Activated CD8-positive, alpha-beta memory T cell treated with anti-CD3 and anti-CD28 coated beads, Interleukin-2, amount 50 U/mL, for 1 hour (primary cell): ENCODE measurements around the gene BMP6.
"Not testable (repeated sequence)": the region's sequence is repeated elsewhere in the genome, so short reads cannot be mapped to it uniquely, and the experiment has no call there.

Experiments used
- DNase-seq: peaks from one replicate; pipeline ENCODE4 v3.0.0-alpha.2; 2020; ENCODE audit errors: extremely low read depth

BMP6 gene

GRCh38 chr6:7886132-7886531, 160.2 kb downstream of the BMP6 start:
- DNase-seq: no peak

GRCh38 chr6:7887278-7887991, 161.5 kb downstream of the BMP6 start:
- DNase-seq: no peak

- no peak for DNase-seq
Observed at GRCh38 chr6:7888587-7889357, 162.9 kb downstream of the BMP6 start.

GRCh38 chr6:7891078-7891872, 165.4 kb downstream of the BMP6 start:
- DNase-seq: no peak

GRCh38 chr6:7892367-7892766, 166.5 kb downstream of the BMP6 start:
- DNase-seq: not testable (repeated sequence)

- no peak for DNase-seq
Observed at GRCh38 chr6:7893342-7893741, 167.4 kb downstream of the BMP6 start.

GRCh38 chr6:7894262-7895124, 168.6 kb downstream of the BMP6 start:
- no peak for DNase-seq

- no peak for DNase-seq
Observed at GRCh38 chr6:7895125-7895423, 169.2 kb downstream of the BMP6 start.

- no peak for DNase-seq
Observed at GRCh38 chr6:7896465-7896987, 170.6 kb downstream of the BMP6 start.

- DNase-seq: no peak
Observed at GRCh38 chr6:7897461-7898192, 171.7 kb downstream of the BMP6 start.

- not testable (repeated sequence) for DNase-seq
Observed at GRCh38 chr6:7898193-7898586, 172.3 kb downstream of the BMP6 start.

- DNase-seq: no peak
Observed at GRCh38 chr6:7899101-7899888, 173.4 kb downstream of the BMP6 start.

GRCh38 chr6:7899889-7900213, 174.0 kb downstream of the BMP6 start:
- DNase-seq: no peak

- no peak for DNase-seq
Observed at GRCh38 chr6:7900621-7901020, 174.7 kb downstream of the BMP6 start.

- DNase-seq: no peak
Observed at GRCh38 chr6:7901056-7901455, 175.2 kb downstream of the BMP6 start.

GRCh38 chr6:7901780-7902179, 175.9 kb downstream of the BMP6 start:
- DNase-seq: no peak

- no peak for DNase-seq
Observed at GRCh38 chr6:7902221-7902620, 176.3 kb downstream of the BMP6 start.

GRCh38 chr6:7902867-7903266, 177.0 kb downstream of the BMP6 start:
- no peak for DNase-seq

GRCh38 chr6:7903673-7904072, 177.8 kb downstream of the BMP6 start:
- no peak for DNase-seq

- DNase-seq: no peak
Observed at GRCh38 chr6:7904654-7905319, 178.9 kb downstream of the BMP6 start.
